Naive thymus-derived CD4-positive, alpha-beta T cell (primary cell): ENCODE measurements around the gene VAMP1. TPM values are rescaled to one million over a fixed set of nuclear protein-coding genes. Genes with fewer than 3 reads are reported as not detected.
A peak's percentile ranks its signal among the peaks of the same experiment; 100 is the strongest.

Source experiments
- ATAC-seq: fragments of 150-1000 bp; cut with Tn5 transposase; 2 replicates; pipeline ENCODE4 v1.10.0; 2021; ENCODE audit warnings: mild to moderate bottlenecking, moderate library complexity
- CTCF ChIA-PET: fragments of 350-600 bp; sonication (Branson Sonifier 250); formaldehyde crosslinking; loops from one replicate; lab custom pipeline; 2021; ENCODE audit warnings: antibody characterized with exemption; lab: Charles Lee
- POLR2A ChIA-PET: fragments of 350-600 bp; sonication (Branson Sonifier 250); formaldehyde crosslinking; loops from one replicate; lab custom pipeline; 2021; ENCODE audit warnings: antibody characterized with exemption, inconsistent platforms; lab: Charles Lee
- DNase-seq, 9 donors: peaks; one replicate each; pipeline versions ENCODE4 v3.0.0 to v3.0.0-alpha.2; 2020 to 2022; ENCODE audit warnings: mixed read lengths in 1 of 9
- H3K27ac ChIP-seq: one replicate; pipeline ENCODE4 v1.7.0; 2013; ENCODE audit warnings: mild to moderate bottlenecking, low read depth, low read length, moderate library complexity
- H3K27me3 ChIP-seq, 2 donors: one replicate each; pipeline ENCODE4 v1.7.0; 2013; ENCODE audit warnings: low read length in 2 of 2, mild to moderate bottlenecking in 2 of 2, moderate library complexity in 2 of 2; ENCODE audit not compliant: control insufficient read depth in 2 of 2, insufficient read depth in 2 of 2
- H3K36me3 ChIP-seq, 3 experiments: 1 replicate in 2 of 3; 2 replicates in 1 of 3; pipeline ENCODE4 v1.7.0; 2013; ENCODE audit warnings: low read length in 3 of 3, mild to moderate bottlenecking in 3 of 3, moderate library complexity in 1 of 3; ENCODE audit not compliant: insufficient read depth in 3 of 3, control insufficient read depth in 2 of 3
- H3K4me1 ChIP-seq, 2 donors: one replicate each; pipeline ENCODE4 v1.7.0; 2013; ENCODE audit warnings: low read length in 2 of 2, mild to moderate bottlenecking in 2 of 2, moderate library complexity in 1 of 2; ENCODE audit not compliant: control insufficient read depth in 2 of 2, insufficient read depth in 2 of 2
- H3K4me3 ChIP-seq: 2 replicates; pipeline ENCODE4 v1.7.0; 2013; ENCODE audit warnings: mild to moderate bottlenecking, low read length
- H3K9me3 ChIP-seq, 3 experiments: 1 replicate in 2 of 3; 2 replicates in 1 of 3; pipeline ENCODE4 v1.7.0; 2013; ENCODE audit warnings: low read length in 3 of 3; ENCODE audit not compliant: control insufficient read depth in 2 of 3
- H3K27ac Mint-ChIP-seq, 9 donors: one replicate each; pipeline ENCODE4 v1.8.0; 2020 to 2022; ENCODE audit warnings: mixed read lengths in 9 of 9, mild to moderate bottlenecking in 8 of 9, moderate library complexity in 5 of 9, inconsistent platforms in 2 of 9
- H3K27me3 Mint-ChIP-seq, 5 donors: one replicate each; pipeline ENCODE4 v1.8.0; 2021 to 2022; ENCODE audit warnings: mixed read lengths in 5 of 5, mild to moderate bottlenecking in 1 of 5
- H3K36me3 Mint-ChIP-seq, 5 donors: one replicate each; pipeline ENCODE4 v1.8.0; 2020 to 2022; ENCODE audit warnings: mixed read lengths in 5 of 5, mild to moderate bottlenecking in 3 of 5, inconsistent platforms in 1 of 5
- H3K4me1 Mint-ChIP-seq, 7 donors: one replicate each; pipeline ENCODE4 v1.8.0; 2020 to 2022; ENCODE audit warnings: mixed read lengths in 7 of 7, mild to moderate bottlenecking in 3 of 7, inconsistent platforms in 1 of 7
- H3K4me3 Mint-ChIP-seq, 10 donors: one replicate each; pipeline ENCODE4 v1.8.0; 2020 to 2022; ENCODE audit warnings: mild to moderate bottlenecking in 10 of 10, mixed read lengths in 10 of 10, moderate library complexity in 6 of 10, inconsistent platforms in 2 of 10
- H3K9me3 Mint-ChIP-seq, 11 donors: one replicate each; pipeline ENCODE4 v1.8.0; 2020 to 2022; ENCODE audit warnings: mixed read lengths in 11 of 11, mild to moderate bottlenecking in 4 of 11, inconsistent platforms in 1 of 11, moderate library complexity in 1 of 11
- intact Hi-C, 2 donors: fragments of 100-400 bp; cut with micrococcal nuclease; formaldehyde crosslinking; loops; one replicate each; pipeline ENCODE4 v1.15.1; 2023
- polyA plus RNA-seq, 2 donors: library from polyadenylated mRNA; unstranded; fragments of 300-500 nt; fragmentation: Illumina TruSeq; gene quantifications; one replicate each; pipeline ENCODE4 v1.2.3, GENCODE V29; 2021
- total RNA-seq, 6 experiments: library from RNA in 5 of 6; stranded (reverse) in 5 of 6; gene quantifications; 1 replicate in 5 of 6; 2 replicates in 1 of 6; pipeline ENCODE4 v1.2.3 and lab custom pipeline; 2021 to 2026

VAMP1 gene
- total RNA-seq (100 to 1,000 TPM in 2 of 5 experiments, 10 to 100 TPM in 3; 38.7 to 123 (median 47.9) TPM), polyA plus RNA-seq (10 to 100 TPM; 10.9 to 14.0 TPM), total RNA-seq (lab: John Stamatoyannopoulos, UW) (97.5 reads per million, percentile 84 among the genes with 10 or more reads in this experiment)

GRCh38 chr12:6470375-6471163 is at the start of gene VAMP1:
Gene VAMP1, minus strand, starts transcription at chr12:6470677. Its CDS starts 146 bp downstream, at chr12:6470531.
- peaks cover 0 to 37% (median 13%) of the 10 kb centered on the region in 5 donors for H3K36me3 Mint-ChIP-seq
- intact Hi-C loops = loop anchor here (1.0 to 2.0 kb wide), 10 partner anchors 8 to 381 kb away; partner anchors contain the start of genes CDCA3 (in 2 of the 2), GAPDH (in 2 of the 2), MRPL51 (in 2 of the 2) and CHD4 (in 1 of the 2)
- H3K27ac ChIP-seq = peak within 1 kb of the TSS; percentile 75
- H3K9me3 ChIP-seq = no peaks in the 10 kb centered on the region
- DNase-seq (peak; percentile 90 to 97 (median 95)), ATAC-seq (peak; percentile 94)
- peak within 1 kb of the TSS; percentile 79 to 99 (median 95) for H3K27ac Mint-ChIP-seq
- H3K36me3 ChIP-seq = peaks cover 4 to 12% (median 7%) of the 10 kb centered on the region in 3 experiments
- H3K27me3 ChIP-seq = no peaks in the 10 kb centered on the region
- H3K9me3 Mint-ChIP-seq = no peaks in the 10 kb centered on the region
- peak within 1 kb of the TSS; percentile 96 for H3K4me3 ChIP-seq
- H3K27me3 Mint-ChIP-seq = peaks cover 0 to 5% (median 0%) of the 10 kb centered on the region in 5 donors
- H3K4me1 Mint-ChIP-seq = peaks cover 26 to 59% (median 52%) of the 10 kb centered on the region in 7 donors
- H3K4me3 Mint-ChIP-seq = peak within 1 kb of the TSS; percentile 85 to 96 (median 92)
- CTCF ChIA-PET = interaction anchor here (0.6 to 5.2 kb wide), 17 partner anchors 9 to 354 kb away, joined by 3 to 34 read pairs (median 6); partner anchors contain the start of gene MRPL51
- POLR2A ChIA-PET = interaction anchor here (0.6 to 6.7 kb wide), 40 partner anchors 9 to 318 kb away, joined by 3 to 154 read pairs (median 4); partner anchors contain the start of genes CD27, CD4, GAPDH and MRPL51
- peaks cover 38 to 39% of the 10 kb centered on the region in 2 donors for H3K4me1 ChIP-seq

GRCh38 chr12:6520186-6520585 is 49.7 kb upstream of the VAMP1 start:
- Histone ChIP-seq H3K27me3 (no peaks in the 10 kb centered on the region), H3K4me1 (no peaks in the 10 kb centered on the region), H3K4me3 (no peak overlapping the region), H3K27ac (no peak overlapping the region), H3K36me3 (peaks cover 21 to 85% (median 24%) of the 10 kb centered on the region in 3 experiments), H3K9me3 (no peaks in the 10 kb centered on the region)
- ChIA-PET CTCF (no interaction called here), POLR2A (interaction anchor here (1.1 kb wide), 1 partner anchor 12 kb away, joined by 3 read pairs; no protein-coding TSS in a partner anchor)
- Mint-ChIP-seq H3K4me3 (no peak overlapping the region), H3K27ac (peak overlapping the region in 7 of 9 donors; percentile 9 to 78 (median 29)), H3K27me3 (no peaks in the 10 kb centered on the region), H3K4me1 (peaks cover 0 to 7% (median 0%) of the 10 kb centered on the region in 7 donors), H3K9me3 (no peaks in the 10 kb centered on the region), H3K36me3 (peaks cover 19 to 53% (median 29%) of the 10 kb centered on the region in 5 donors)
- ATAC-seq (no peak), DNase-seq (no peak)
- intact Hi-C loops = no loop called here

GRCh38 chr12:6508087-6508486 is 37.6 kb upstream of the VAMP1 start:
- H3K27ac Mint-ChIP-seq = no peak overlapping the region
- POLR2A ChIA-PET = interaction anchor here (1.5 kb wide), 1 partner anchor 13 kb away, joined by 7 read pairs; no protein-coding TSS in a partner anchor
- no peak overlapping the region for H3K27ac ChIP-seq
- H3K4me1 Mint-ChIP-seq = peaks cover 0 to 21% (median 6%) of the 10 kb centered on the region in 7 donors
- peaks cover 5 to 34% (median 7%) of the 10 kb centered on the region in 3 experiments for H3K36me3 ChIP-seq
- CTCF ChIA-PET = no interaction called here
- H3K27me3 ChIP-seq = no peaks in the 10 kb centered on the region
- DNase-seq (no peak), ATAC-seq (no peak)
- intact Hi-C loops = no loop called here
- H3K4me3 ChIP-seq = no peak overlapping the region
- H3K4me3 Mint-ChIP-seq = no peak overlapping the region
- peaks cover 15 to 41% (median 33%) of the 10 kb centered on the region in 5 donors for H3K36me3 Mint-ChIP-seq
- H3K27me3 Mint-ChIP-seq = no peaks in the 10 kb centered on the region
- no peaks in the 10 kb centered on the region for H3K9me3 ChIP-seq
- no peaks in the 10 kb centered on the region for H3K9me3 Mint-ChIP-seq
- no peaks in the 10 kb centered on the region for H3K4me1 ChIP-seq

GRCh38 chr12:6507102-6507998 is 36.9 kb upstream of the VAMP1 start:
- H3K4me1 Mint-ChIP-seq = peaks cover 0 to 21% (median 6%) of the 10 kb centered on the region in 7 donors
- no peak for ATAC-seq

GRCh38 chr12:6500466-6500865 is 30.0 kb upstream of the VAMP1 start:
- H3K4me1 ChIP-seq = peaks cover 5% of the 10 kb centered on the region in 2 donors
- ChIA-PET CTCF (interaction anchor here (1.1 to 1.8 kb wide), 3 partner anchors 35 to 76 kb away, joined by 3 to 9 read pairs (median 3); no protein-coding TSS in a partner anchor), POLR2A (interaction anchor here (0.6 to 1.1 kb wide), 3 partner anchors 9 to 324 kb away, joined by 3 to 5 read pairs (median 3); no protein-coding TSS in a partner anchor)
- peaks cover 4 to 18% (median 5%) of the 10 kb centered on the region in 3 experiments for H3K36me3 ChIP-seq
- DNase-seq = no peak
- H3K27me3 ChIP-seq = no peaks in the 10 kb centered on the region
- H3K27me3 Mint-ChIP-seq = no peaks in the 10 kb centered on the region
- no peak overlapping the region for H3K27ac Mint-ChIP-seq
- no peaks in the 10 kb centered on the region for H3K9me3 ChIP-seq
- H3K36me3 Mint-ChIP-seq = peaks cover 0 to 16% (median 4%) of the 10 kb centered on the region in 5 donors
- peaks cover under 1 to 21% (median 14%) of the 10 kb centered on the region in 7 donors for H3K4me1 Mint-ChIP-seq
- intact Hi-C loops = loop anchor here in 1 of 2 donors (2.0 kb wide), 1 partner anchor 14 kb away; no protein-coding TSS in a partner anchor
- H3K9me3 Mint-ChIP-seq = no peaks in the 10 kb centered on the region
- ATAC-seq = no peak
- H3K27ac ChIP-seq = no peak overlapping the region
- no peak overlapping the region for H3K4me3 Mint-ChIP-seq
- H3K4me3 ChIP-seq = no peak overlapping the region

More at GRCh38 chr12:6507102-6507998, 36.9 kb upstream of the VAMP1 start:
- ChIA-PET CTCF (interaction anchor here (0.7 kb wide), 2 partner anchors 46 to 66 kb away, joined by 3 to 4 read pairs; no protein-coding TSS in a partner anchor), POLR2A (interaction anchor here (0.6 to 1.5 kb wide), 2 partner anchors 12 to 48 kb away, joined by 3 to 7 read pairs; no protein-coding TSS in a partner anchor)
- Histone ChIP-seq H3K9me3 (no peaks in the 10 kb centered on the region), H3K27me3 (no peaks in the 10 kb centered on the region), H3K36me3 (peaks cover 5 to 27% (median 7%) of the 10 kb centered on the region in 3 experiments), H3K4me1 (no peaks in the 10 kb centered on the region), H3K27ac (no peak overlapping the region), H3K4me3 (no peak overlapping the region)
- no peaks in the 10 kb centered on the region for H3K27me3 Mint-ChIP-seq
- no peaks in the 10 kb centered on the region for H3K9me3 Mint-ChIP-seq
- DNase-seq = no peak
- H3K4me3 Mint-ChIP-seq = no peak overlapping the region
- intact Hi-C loops = no loop called here
- H3K36me3 Mint-ChIP-seq = peaks cover 8 to 33% (median 26%) of the 10 kb centered on the region in 5 donors
- peak overlapping the region in 1 of 9 donors; percentile 52 for H3K27ac Mint-ChIP-seq
